Measurements from ENCODE around the gene AXIN1. TPM values are rescaled to one million over a fixed set of nuclear protein-coding genes. Genes with fewer than 3 reads are reported as not detected.

Gene AXIN1
- total RNA-seq, 2 donors from 2014 or later, result 31.2 to 35.2 TPM

DNA sequence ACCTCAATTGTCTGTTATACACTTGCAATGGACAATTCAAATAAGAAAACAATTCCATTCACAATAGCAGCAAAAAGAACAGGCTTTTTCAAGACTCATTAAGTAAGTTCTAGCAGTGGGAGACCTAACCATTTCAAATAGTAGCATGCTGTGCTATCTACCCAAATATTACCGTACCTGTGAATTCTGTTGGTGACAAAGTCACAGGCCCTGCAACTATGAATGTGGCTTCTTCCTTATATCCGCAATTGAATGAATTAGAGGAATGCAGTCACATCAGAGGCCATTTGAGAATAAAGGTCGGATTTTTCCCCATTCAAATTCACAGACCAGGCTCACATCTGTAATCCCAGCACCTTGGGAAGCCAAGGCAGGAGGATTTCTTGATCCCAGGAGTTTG is 43.7 kb upstream of the AXIN1 start:
- H3K9me3 ChIP-seq, result no peaks in the 10 kb centered on the region
- no peaks in the 10 kb centered on the region for H3K36me3 ChIP-seq
- intact Hi-C loops (cut with DNase I), result no loop called here
- peak overlapping the region; percentile 76 to 93 for H3K27ac ChIP-seq
- H3K4me1 ChIP-seq (replicated peaks), result peaks cover 11% of the 10 kb centered on the region
- DNase-seq (ENCODE audit: low spot score), result no peak
- H3K4me3 ChIP-seq, result no peak overlapping the region
- TF ChIP-seq, protein P1, sequence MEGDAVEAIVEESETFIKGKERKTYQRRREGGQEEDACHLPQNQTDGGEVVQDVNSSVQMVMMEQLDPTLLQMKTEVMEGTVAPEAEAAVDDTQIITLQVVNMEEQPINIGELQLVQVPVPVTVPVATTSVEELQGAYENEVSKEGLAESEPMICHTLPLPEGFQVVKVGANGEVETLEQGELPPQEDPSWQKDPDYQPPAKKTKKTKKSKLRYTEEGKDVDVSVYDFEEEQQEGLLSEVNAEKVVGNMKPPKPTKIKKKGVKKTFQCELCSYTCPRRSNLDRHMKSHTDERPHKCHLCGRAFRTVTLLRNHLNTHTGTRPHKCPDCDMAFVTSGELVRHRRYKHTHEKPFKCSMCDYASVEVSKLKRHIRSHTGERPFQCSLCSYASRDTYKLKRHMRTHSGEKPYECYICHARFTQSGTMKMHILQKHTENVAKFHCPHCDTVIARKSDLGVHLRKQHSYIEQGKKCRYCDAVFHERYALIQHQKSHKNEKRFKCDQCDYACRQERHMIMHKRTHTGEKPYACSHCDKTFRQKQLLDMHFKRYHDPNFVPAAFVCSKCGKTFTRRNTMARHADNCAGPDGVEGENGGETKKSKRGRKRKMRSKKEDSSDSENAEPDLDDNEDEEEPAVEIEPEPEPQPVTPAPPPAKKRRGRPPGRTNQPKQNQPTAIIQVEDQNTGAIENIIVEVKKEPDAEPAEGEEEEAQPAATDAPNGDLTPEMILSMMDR (IDR thresholded peaks at IDR 0.05), result no peak
- TF ChIP-seq POLR2AphosphoS5 (IDR thresholded peaks at IDR 0.05), result no peak
- no peak for TF ChIP-seq POLR2A (IDR thresholded peaks at IDR 0.05)
- 19% methylated on average over 3 of the region's 3 CpGs for WGBS
- H3K27me3 ChIP-seq (replicated peaks; ENCODE audit: insufficient read depth), result no peaks in the 10 kb centered on the region

DNA sequence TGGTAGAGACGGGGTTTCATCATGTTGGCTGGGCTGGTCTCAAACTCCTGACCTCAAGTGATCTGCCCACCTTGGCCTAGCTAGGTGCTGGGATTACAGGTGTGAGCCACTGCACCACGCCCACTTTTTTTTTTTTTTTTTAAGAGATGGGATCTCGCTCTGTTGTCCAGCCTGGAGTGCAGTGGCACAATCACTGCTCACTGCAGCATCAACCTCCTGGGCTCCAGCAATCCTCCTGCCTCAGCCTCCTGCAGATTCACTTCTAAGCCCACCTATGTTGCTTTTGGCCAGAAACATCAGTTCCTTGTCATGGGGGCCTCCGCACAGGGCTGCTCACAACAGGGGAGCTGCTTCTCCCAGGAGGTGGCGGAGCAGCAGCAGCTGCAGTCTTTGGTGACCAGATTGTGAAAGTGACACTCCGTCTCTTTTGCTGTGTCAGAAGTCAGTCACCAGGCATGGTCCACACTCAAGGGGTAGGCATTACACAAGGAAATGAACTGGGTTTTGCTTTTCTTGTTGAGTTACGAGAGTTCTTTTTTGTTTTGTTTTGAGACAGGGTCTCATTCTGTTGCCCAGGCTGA is 40.0 kb upstream of the AXIN1 start:
- Histone ChIP-seq H3K4me3 (no peak overlapping the region), H3K4me1 (replicated peaks) (no peaks in the 10 kb centered on the region), H3K9me3 (no peaks in the 10 kb centered on the region), H3K27me3 (replicated peaks; ENCODE audit: insufficient read depth) (no peaks in the 10 kb centered on the region), H3K27ac (no peak overlapping the region), H3K36me3 (no peaks in the 10 kb centered on the region)
- intact Hi-C loops (cut with DNase I), result no loop called here
- TF ChIP-seq POLR2AphosphoS5 (IDR thresholded peaks at IDR 0.05), result no peak
- TF ChIP-seq, protein P1 (IDR thresholded peaks at IDR 0.05), result no peak
- no peak for TF ChIP-seq POLR2A (IDR thresholded peaks at IDR 0.05)
- WGBS, result 95% methylated on average over 7 of the region's 7 CpGs
- DNase-seq (ENCODE audit: low spot score), result no peak

DNA sequence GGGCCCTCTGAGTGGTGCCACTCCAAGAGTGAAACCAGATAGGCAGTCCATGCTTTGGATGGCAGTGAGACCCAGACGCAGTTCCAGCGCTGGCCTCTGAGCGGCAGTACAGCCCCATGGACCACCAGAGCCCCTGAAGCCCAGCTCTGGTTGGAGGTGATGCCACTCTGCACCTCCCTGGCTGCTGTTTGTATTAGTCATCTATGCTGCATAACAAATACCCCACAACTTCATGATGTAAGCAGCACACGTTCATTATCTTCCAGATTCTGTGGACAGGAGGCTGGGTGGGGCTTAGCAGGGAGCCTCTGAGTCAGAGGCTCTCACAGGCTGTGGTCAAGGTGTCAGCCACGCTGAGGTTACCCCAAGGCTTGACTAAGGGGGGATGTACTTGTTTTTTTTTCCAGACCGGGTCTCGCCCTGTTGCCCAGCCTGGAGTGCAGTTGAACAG is 39.4 kb upstream of the AXIN1 start:
- Histone ChIP-seq H3K4me3 (no peak overlapping the region), H3K36me3 (no peaks in the 10 kb centered on the region), H3K27ac (no peak overlapping the region), H3K9me3 (no peaks in the 10 kb centered on the region), H3K4me1 (replicated peaks) (no peaks in the 10 kb centered on the region), H3K27me3 (replicated peaks; ENCODE audit: insufficient read depth) (no peaks in the 10 kb centered on the region)
- TF ChIP-seq, protein P1 (IDR thresholded peaks at IDR 0.05), result peak in 3 of 4 experiments; percentile 28 to 55 (median 41)
- no peak for TF ChIP-seq POLR2A (IDR thresholded peaks at IDR 0.05)
- 78% methylated on average over 7 of the region's 7 CpGs for WGBS
- no peak for DNase-seq (ENCODE audit: low spot score)
- intact Hi-C loops (cut with DNase I), result no loop called here

DNA sequence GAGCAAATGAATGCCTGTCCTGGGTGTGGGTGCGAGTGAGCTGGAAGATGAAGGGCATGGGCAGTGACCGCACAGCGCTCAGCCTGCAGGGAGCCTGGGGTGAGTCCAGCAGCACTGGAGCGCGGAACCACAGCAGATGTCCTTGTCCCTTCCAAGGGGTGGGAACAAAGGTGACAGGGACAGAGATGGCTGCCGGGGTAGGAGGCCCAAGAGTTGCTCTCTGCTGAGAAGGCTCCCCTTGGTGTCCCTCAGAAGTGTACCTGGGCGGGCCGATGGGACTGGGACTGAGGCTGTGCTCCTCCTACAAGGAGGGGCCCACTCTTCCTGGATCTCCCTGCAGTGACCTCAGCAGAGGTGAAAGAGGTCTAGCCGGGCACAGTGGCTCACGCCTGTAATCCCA is 36.8 kb upstream of the AXIN1 start:
- 91% methylated on average over 10 of the region's 10 CpGs for WGBS
- Histone ChIP-seq H3K36me3 (no peaks in the 10 kb centered on the region), H3K27me3 (replicated peaks; ENCODE audit: insufficient read depth) (no peaks in the 10 kb centered on the region), H3K4me1 (replicated peaks) (no peaks in the 10 kb centered on the region), H3K4me3 (no peak overlapping the region), H3K9me3 (no peaks in the 10 kb centered on the region), H3K27ac (peak overlapping the region; percentile 78 to 83)
- DNase-seq (ENCODE audit: low spot score), result no peak
- intact Hi-C loops (cut with DNase I), result no loop called here
- TF ChIP-seq POLR2AphosphoS5 (IDR thresholded peaks at IDR 0.05) (no peak), POLR2A (IDR thresholded peaks at IDR 0.05) (no peak)
- TF ChIP-seq, protein P1 (IDR thresholded peaks at IDR 0.05), result no peak

All from prostate gland (tissue), 2 donors.